ENCODE results near the gene GMDS. TPM values are rescaled to one million over a fixed set of nuclear protein-coding genes. Genes with fewer than 3 reads are reported as not detected.

The GMDS gene
- total RNA-seq, 1 experiment from 2014 or later = 9.7 TPM

DNA sequence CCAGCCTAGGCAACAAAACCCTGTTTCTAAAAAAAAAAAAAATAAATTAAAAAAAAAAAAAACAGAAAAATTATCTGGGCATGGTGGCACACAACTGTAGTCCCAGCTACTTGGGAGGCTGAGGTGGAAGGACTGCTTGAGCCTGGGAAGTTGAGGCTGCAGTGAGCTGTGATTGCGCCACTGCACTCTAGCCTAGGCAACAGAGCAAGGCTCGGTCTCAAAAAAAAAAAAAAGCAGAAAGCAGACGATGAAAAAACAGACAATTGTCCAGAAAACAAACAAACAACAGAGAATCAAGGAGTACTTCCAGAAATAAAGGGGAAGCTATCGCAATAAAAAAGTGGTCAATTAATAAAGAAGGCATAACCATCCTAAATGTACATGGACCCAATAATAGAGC lies 229.4 kb downstream of the GMDS start:
- no peak overlapping the region for H2AFZ ChIP-seq (ENCODE audit: low read length)
- no peak for DNase-seq
- no peak overlapping the region for H3K4me3 ChIP-seq (ENCODE audit: low read length)
- H3K9ac ChIP-seq (ENCODE audit: low read length) = no peak overlapping the region
- H3K27ac ChIP-seq (ENCODE audit: low read length) = no peak overlapping the region
- H3K9me3 ChIP-seq (ENCODE audit: low read length) = no peaks in the 10 kb centered on the region
- H3K79me2 ChIP-seq (ENCODE audit: low read length) = no peaks in the 10 kb centered on the region
- H3K36me3 ChIP-seq (ENCODE audit: insufficient read depth, low read length) = no peaks in the 10 kb centered on the region
- H4K20me1 ChIP-seq (ENCODE audit: insufficient read depth, low read depth, low read length) = 0 out of 2 replicates have a peak, but pooled peaks cover 4% of the 10 kb centered on the region
- H3K9me2 ChIP-seq (replicated peaks; ENCODE audit: insufficient read depth, low read length) = no peaks in the 10 kb centered on the region
- no peaks in the 10 kb centered on the region for H3K27me3 ChIP-seq (ENCODE audit: low read length)
- no peak overlapping the region for H3K4me2 ChIP-seq (ENCODE audit: low read depth, low read length, poor library complexity, severe bottlenecking)
- no peaks in the 10 kb centered on the region for H3K4me1 ChIP-seq (ENCODE audit: low read length)

DNA sequence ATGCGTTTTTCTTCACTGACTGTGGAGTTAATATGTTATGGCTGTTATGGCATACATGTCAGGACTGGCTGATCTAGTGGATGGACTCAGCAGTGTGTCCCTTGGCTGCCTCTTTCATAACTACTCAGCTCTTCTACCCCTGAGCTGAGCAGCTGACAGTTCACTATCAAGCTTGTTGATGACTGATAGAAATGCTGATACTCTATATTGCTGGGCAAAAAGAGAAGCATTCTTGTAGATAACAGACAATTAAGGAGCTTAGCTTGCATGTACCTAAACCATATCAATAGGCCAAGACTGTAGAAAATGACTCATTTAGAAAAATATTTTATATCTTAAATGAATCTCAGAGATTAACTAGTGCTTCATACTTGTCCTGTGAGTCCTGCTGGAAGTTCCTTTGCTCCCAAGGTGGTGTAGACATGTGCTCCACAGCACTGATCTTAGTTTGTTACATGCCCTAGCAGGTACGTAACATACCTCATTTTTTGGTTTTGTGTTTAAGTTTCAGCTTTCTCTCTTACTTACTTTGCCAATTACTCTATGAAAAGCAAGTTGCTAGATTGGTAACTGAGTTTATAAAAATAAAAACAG lies 236.9 kb downstream of the GMDS start:
- no peaks in the 10 kb centered on the region for H3K9me2 ChIP-seq (replicated peaks; ENCODE audit: insufficient read depth, low read length)
- no peaks in the 10 kb centered on the region for H4K20me1 ChIP-seq (ENCODE audit: insufficient read depth, low read depth, low read length)

DNA sequence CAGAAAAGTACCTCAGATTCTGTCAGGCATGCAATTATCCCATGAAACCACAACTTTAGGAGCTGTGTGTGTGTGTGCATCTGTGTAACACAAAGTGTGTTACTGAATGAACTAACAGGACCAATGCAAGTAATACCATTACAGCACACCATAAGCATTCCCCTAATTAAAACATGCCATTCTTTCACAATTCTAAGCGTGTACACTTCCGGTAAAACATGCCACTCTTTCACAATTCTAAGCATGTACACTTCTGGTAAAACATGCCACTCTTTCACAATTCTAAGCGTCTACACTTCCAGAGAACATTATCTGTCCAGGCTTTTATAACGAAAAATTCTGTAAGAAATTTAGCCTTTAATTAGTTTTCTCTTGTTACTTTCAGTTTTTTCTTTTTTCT lies 238.2 kb downstream of the GMDS start:
- no peaks in the 10 kb centered on the region for H4K20me1 ChIP-seq (ENCODE audit: insufficient read depth, low read depth, low read length)
- H3K27me3 ChIP-seq (ENCODE audit: low read length) = no peaks in the 10 kb centered on the region
- no peaks in the 10 kb centered on the region for H3K36me3 ChIP-seq (ENCODE audit: insufficient read depth, low read length)
- H3K4me2 ChIP-seq (ENCODE audit: low read depth, low read length, poor library complexity, severe bottlenecking) = no peak overlapping the region
- H3K27ac ChIP-seq (ENCODE audit: low read length) = no peak overlapping the region
- no peak overlapping the region for H3K9ac ChIP-seq (ENCODE audit: low read length)
- no peak overlapping the region for H2AFZ ChIP-seq (ENCODE audit: low read length)
- no peaks in the 10 kb centered on the region for H3K9me3 ChIP-seq (ENCODE audit: low read length)
- DNase-seq = peak; percentile 9
- H3K4me1 ChIP-seq (ENCODE audit: low read length) = no peaks in the 10 kb centered on the region
- no peak overlapping the region for H3K4me3 ChIP-seq (ENCODE audit: low read length)
- no peaks in the 10 kb centered on the region for H3K79me2 ChIP-seq (ENCODE audit: low read length)
- no peaks in the 10 kb centered on the region for H3K9me2 ChIP-seq (replicated peaks; ENCODE audit: insufficient read depth, low read length)

More for the DNA sequence above, 236.9 kb downstream of the GMDS start:
- Histone ChIP-seq H3K79me2 (ENCODE audit: low read length) (no peaks in the 10 kb centered on the region), H3K4me2 (ENCODE audit: low read depth, low read length, poor library complexity, severe bottlenecking) (no peak overlapping the region), H3K27ac (ENCODE audit: low read length) (no peak overlapping the region), H3K36me3 (ENCODE audit: insufficient read depth, low read length) (no peaks in the 10 kb centered on the region), H3K4me3 (ENCODE audit: low read length) (no peak overlapping the region), H3K27me3 (ENCODE audit: low read length) (no peaks in the 10 kb centered on the region), H3K4me1 (ENCODE audit: low read length) (no peaks in the 10 kb centered on the region), H2AFZ (ENCODE audit: low read length) (no peak overlapping the region), H3K9ac (ENCODE audit: low read length) (no peak overlapping the region), H3K9me3 (ENCODE audit: low read length) (no peaks in the 10 kb centered on the region)
- DNase-seq = peak; percentile 28

DNA sequence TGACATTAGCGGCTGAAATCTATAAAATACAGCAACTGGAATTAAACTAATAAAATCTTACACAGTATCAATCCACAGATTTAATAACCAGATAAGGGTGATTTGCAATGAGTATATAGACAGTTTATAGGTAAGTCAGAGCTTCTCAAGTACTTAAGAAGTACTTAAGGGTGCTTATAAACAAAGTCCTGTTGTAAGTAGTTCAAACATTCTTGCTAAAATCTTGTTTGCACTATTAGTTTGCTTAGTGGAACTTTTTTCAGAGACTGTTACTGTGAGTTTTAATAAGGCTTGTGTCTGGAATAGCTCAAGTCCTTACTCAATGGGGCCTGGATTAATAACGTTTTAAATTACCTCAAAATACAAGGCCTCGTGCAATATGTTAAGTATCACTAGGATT lies 240.5 kb downstream of the GMDS start:
- Histone ChIP-seq H3K4me2 (ENCODE audit: low read depth, low read length, poor library complexity, severe bottlenecking) (no peak overlapping the region), H3K79me2 (ENCODE audit: low read length) (no peaks in the 10 kb centered on the region), H3K27ac (ENCODE audit: low read length) (no peak overlapping the region), H3K9ac (ENCODE audit: low read length) (no peak overlapping the region), H3K27me3 (ENCODE audit: low read length) (no peaks in the 10 kb centered on the region), H3K4me3 (ENCODE audit: low read length) (no peak overlapping the region), H3K4me1 (ENCODE audit: low read length) (no peaks in the 10 kb centered on the region), H3K36me3 (ENCODE audit: insufficient read depth, low read length) (no peaks in the 10 kb centered on the region), H3K9me2 (replicated peaks; ENCODE audit: insufficient read depth, low read length) (no peaks in the 10 kb centered on the region), H3K9me3 (ENCODE audit: low read length) (no peaks in the 10 kb centered on the region), H2AFZ (ENCODE audit: low read length) (no peak overlapping the region), H4K20me1 (ENCODE audit: insufficient read depth, low read depth, low read length) (no peaks in the 10 kb centered on the region)
- DNase-seq = no peak

DNA sequence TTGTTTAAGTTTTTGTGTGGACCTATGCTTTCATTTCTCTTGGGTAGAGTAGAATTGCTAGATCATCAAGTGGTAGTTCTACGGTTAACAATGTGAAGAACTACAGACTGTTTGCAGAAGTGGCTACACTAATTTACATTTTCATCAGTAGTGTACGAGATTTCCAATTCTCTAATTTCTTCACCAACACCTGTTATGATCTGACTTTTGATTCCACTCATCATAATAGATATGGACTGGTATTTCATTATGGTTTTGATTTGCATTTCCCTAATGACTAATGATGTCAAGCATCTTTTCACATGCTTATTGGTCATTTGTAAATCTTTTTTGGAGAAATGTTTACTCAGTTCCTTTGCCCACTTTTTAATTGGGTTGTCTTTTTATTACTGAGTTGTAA lies 244.4 kb downstream of the GMDS start:
- no peaks in the 10 kb centered on the region for H3K4me1 ChIP-seq (ENCODE audit: low read length)
- no peaks in the 10 kb centered on the region for H3K9me3 ChIP-seq (ENCODE audit: low read length)
- no peak for DNase-seq
- H3K9me2 ChIP-seq (replicated peaks; ENCODE audit: insufficient read depth, low read length) = no peaks in the 10 kb centered on the region
- H3K27ac ChIP-seq (ENCODE audit: low read length) = no peak overlapping the region
- peaks cover 3% of the 10 kb centered on the region; the same call in 1 of the 2 replicates for H4K20me1 ChIP-seq (ENCODE audit: insufficient read depth, low read depth, low read length)
- no peak overlapping the region for H2AFZ ChIP-seq (ENCODE audit: low read length)
- H3K4me2 ChIP-seq (ENCODE audit: low read depth, low read length, poor library complexity, severe bottlenecking) = no peak overlapping the region
- no peaks in the 10 kb centered on the region for H3K27me3 ChIP-seq (ENCODE audit: low read length)
- no peak overlapping the region for H3K4me3 ChIP-seq (ENCODE audit: low read length)
- no peaks in the 10 kb centered on the region for H3K79me2 ChIP-seq (ENCODE audit: low read length)
- H3K36me3 ChIP-seq (ENCODE audit: insufficient read depth, low read length) = no peaks in the 10 kb centered on the region
- no peak overlapping the region for H3K9ac ChIP-seq (ENCODE audit: low read length)

DNA sequence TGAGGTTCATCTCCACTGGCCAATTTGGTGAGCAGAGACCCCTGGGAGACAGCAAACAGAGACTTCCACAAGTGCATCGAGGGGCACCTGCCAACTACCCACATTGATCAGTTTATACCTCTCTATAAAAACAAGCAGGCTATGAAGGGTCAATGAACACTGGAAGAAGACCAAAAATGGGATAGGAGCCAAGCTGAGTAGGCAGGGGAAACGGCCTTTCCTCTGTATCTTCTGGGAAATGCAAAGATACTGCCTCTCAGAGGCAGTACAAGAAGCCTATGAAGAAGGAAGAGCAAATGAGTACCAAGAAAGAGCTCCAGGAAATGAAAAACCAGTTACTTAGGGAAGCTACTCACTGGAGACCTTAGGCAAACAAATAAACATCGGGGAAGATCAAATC lies 247.7 kb downstream of the GMDS start:
- H2AFZ ChIP-seq (ENCODE audit: low read length) = no peak overlapping the region
- H3K36me3 ChIP-seq (ENCODE audit: insufficient read depth, low read length) = no peaks in the 10 kb centered on the region
- H3K4me1 ChIP-seq (ENCODE audit: low read length) = no peaks in the 10 kb centered on the region
- no peak overlapping the region for H3K9ac ChIP-seq (ENCODE audit: low read length)
- H3K27ac ChIP-seq (ENCODE audit: low read length) = no peak overlapping the region
- no peaks in the 10 kb centered on the region for H3K9me2 ChIP-seq (replicated peaks; ENCODE audit: insufficient read depth, low read length)
- no peaks in the 10 kb centered on the region for H3K27me3 ChIP-seq (ENCODE audit: low read length)
- H4K20me1 ChIP-seq (ENCODE audit: insufficient read depth, low read depth, low read length) = peaks cover 4% of the 10 kb centered on the region; the same call in 1 of the 2 replicates
- H3K79me2 ChIP-seq (ENCODE audit: low read length) = no peaks in the 10 kb centered on the region
- H3K4me2 ChIP-seq (ENCODE audit: low read depth, low read length, poor library complexity, severe bottlenecking) = no peak overlapping the region
- no peaks in the 10 kb centered on the region for H3K9me3 ChIP-seq (ENCODE audit: low read length)
- DNase-seq = no peak
- H3K4me3 ChIP-seq (ENCODE audit: low read length) = no peak overlapping the region

DNA sequence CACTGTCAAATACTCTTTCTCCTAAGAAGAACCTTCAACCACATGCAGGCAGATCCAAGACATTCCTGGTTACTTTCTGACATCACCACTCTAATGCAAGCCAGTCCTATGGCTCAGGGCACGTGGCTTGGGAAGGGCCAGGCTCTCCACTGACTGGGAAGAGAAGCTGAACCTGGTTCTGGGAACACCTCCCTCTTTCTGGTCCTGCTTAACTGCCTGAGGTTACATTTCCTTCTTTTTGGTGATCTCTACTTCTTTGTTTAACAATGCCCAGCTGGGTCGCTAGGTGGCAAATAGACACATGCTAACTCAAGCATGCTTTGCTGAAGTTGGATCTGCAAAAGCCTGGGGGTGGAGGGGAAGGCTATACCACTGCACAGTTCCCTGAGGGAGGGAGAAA lies 249.8 kb downstream of the GMDS start:
- Histone ChIP-seq H3K4me2 (ENCODE audit: low read depth, low read length, poor library complexity, severe bottlenecking) (no peak overlapping the region), H2AFZ (ENCODE audit: low read length) (no peak overlapping the region), H3K27ac (ENCODE audit: low read length) (no peak overlapping the region), H3K9ac (ENCODE audit: low read length) (no peak overlapping the region), H3K27me3 (ENCODE audit: low read length) (no peaks in the 10 kb centered on the region), H3K4me1 (ENCODE audit: low read length) (no peaks in the 10 kb centered on the region), H3K36me3 (ENCODE audit: insufficient read depth, low read length) (no peaks in the 10 kb centered on the region), H3K9me2 (replicated peaks; ENCODE audit: insufficient read depth, low read length) (no peaks in the 10 kb centered on the region), H3K9me3 (ENCODE audit: low read length) (no peaks in the 10 kb centered on the region), H3K79me2 (ENCODE audit: low read length) (no peaks in the 10 kb centered on the region), H3K4me3 (ENCODE audit: low read length) (no peak overlapping the region), H4K20me1 (ENCODE audit: insufficient read depth, low read depth, low read length) (peaks cover 12% of the 10 kb centered on the region; the same call in 1 of the 2 replicates)
- no peak for DNase-seq

DNA sequence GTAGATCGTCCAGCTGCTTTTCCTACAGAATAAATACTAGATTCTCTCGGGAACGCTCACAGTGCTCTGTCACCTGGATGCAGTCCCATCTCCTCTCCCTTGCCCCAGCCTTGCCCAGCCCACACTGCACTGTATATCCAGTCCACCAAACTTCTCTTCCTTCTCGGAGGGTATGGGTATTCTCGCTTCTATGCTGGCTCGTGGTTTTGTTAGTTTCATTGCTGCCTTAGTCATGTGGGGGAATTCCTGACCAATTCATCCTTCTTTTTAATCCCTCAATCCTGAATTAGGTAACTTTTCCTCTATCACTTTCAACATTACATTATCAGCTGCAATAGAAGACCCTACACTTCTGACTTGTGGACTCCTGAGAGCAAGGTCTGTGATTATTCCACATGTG lies 252.4 kb downstream of the GMDS start:
- no peaks in the 10 kb centered on the region for H3K36me3 ChIP-seq (ENCODE audit: insufficient read depth, low read length)
- H3K9me2 ChIP-seq (replicated peaks; ENCODE audit: insufficient read depth, low read length) = no peaks in the 10 kb centered on the region
- no peaks in the 10 kb centered on the region for H3K27me3 ChIP-seq (ENCODE audit: low read length)
- H3K79me2 ChIP-seq (ENCODE audit: low read length) = no peaks in the 10 kb centered on the region
- H4K20me1 ChIP-seq (ENCODE audit: insufficient read depth, low read depth, low read length) = peaks cover 12% of the 10 kb centered on the region; the same call in 1 of the 2 replicates
- H3K9ac ChIP-seq (ENCODE audit: low read length) = no peak overlapping the region
- no peak overlapping the region for H3K27ac ChIP-seq (ENCODE audit: low read length)
- no peak overlapping the region for H3K4me2 ChIP-seq (ENCODE audit: low read depth, low read length, poor library complexity, severe bottlenecking)
- no peak overlapping the region for H3K4me3 ChIP-seq (ENCODE audit: low read length)
- DNase-seq = no peak
- no peak overlapping the region for H2AFZ ChIP-seq (ENCODE audit: low read length)
- no peaks in the 10 kb centered on the region for H3K4me1 ChIP-seq (ENCODE audit: low read length)
- H3K9me3 ChIP-seq (ENCODE audit: low read length) = no peaks in the 10 kb centered on the region
